Mesenchymal stem cell (in vitro differentiated cells and primary cell): ENCODE results near the gene BLTP3B.

Experiments used
- DNase-seq: peaks from one replicate; pipeline ENCODE4 v3.0.0-alpha.2; 2013
- H2AFZ ChIP-seq: one replicate; pipeline ENCODE4 v1.6.1; 2013; ENCODE audit warnings: low read depth, mild to moderate bottlenecking, control low read depth, inconsistent platforms, low read length, moderate library complexity
- H2AK5ac ChIP-seq: 2 replicates; pipeline ENCODE4 v1.6.1; 2013; ENCODE audit warnings: low read length, moderate library complexity, mild to moderate bottlenecking, inconsistent platforms; ENCODE audit not compliant: severe bottlenecking
- H2BK120ac ChIP-seq: one replicate; pipeline ENCODE4 v1.6.1; 2013; ENCODE audit warnings: low read depth, mild to moderate bottlenecking, inconsistent platforms, low read length, moderate library complexity
- H2BK12ac ChIP-seq, 2 experiments: one replicate each; pipeline ENCODE4 v1.6.1; 2013; ENCODE audit warnings: inconsistent platforms in 2 of 2, low read length in 2 of 2, mild to moderate bottlenecking in 2 of 2, moderate library complexity in 2 of 2, control low read depth in 1 of 2
- H2BK15ac ChIP-seq: one replicate; pipeline ENCODE4 v1.6.1; 2013; ENCODE audit warnings: mild to moderate bottlenecking, low read depth, inconsistent platforms; ENCODE audit not compliant: poor library complexity, severe bottlenecking
- H2BK5ac ChIP-seq: 2 replicates; pipeline ENCODE4 v1.6.1; 2013; ENCODE audit warnings: low read depth, mild to moderate bottlenecking, low read length, control low read depth, inconsistent platforms; ENCODE audit not compliant: poor library complexity, severe bottlenecking
- H3K14ac ChIP-seq, 2 experiments: one replicate each; pipeline ENCODE4 v1.6.1; 2013; ENCODE audit warnings: inconsistent platforms in 2 of 2, low read length in 2 of 2, control low read depth in 1 of 2, mild to moderate bottlenecking in 1 of 2, moderate library complexity in 1 of 2
- H3K18ac ChIP-seq, 2 experiments: one replicate each; pipeline ENCODE4 v1.6.1; 2013; ENCODE audit warnings: inconsistent platforms in 2 of 2, low read length in 2 of 2, control low read depth in 1 of 2, low read depth in 1 of 2, mild to moderate bottlenecking in 1 of 2
- H3K23ac ChIP-seq, 2 experiments: one replicate each; pipeline ENCODE4 v1.6.1; 2013; ENCODE audit warnings: inconsistent platforms in 2 of 2, low read length in 2 of 2, mild to moderate bottlenecking in 2 of 2, moderate library complexity in 2 of 2, control low read depth in 1 of 2
- H3K27ac ChIP-seq: 2 replicates; pipeline ENCODE4 v1.5.1; 2013; ENCODE audit warnings: mild to moderate bottlenecking, moderate library complexity, low read length, control low read depth, inconsistent platforms; ENCODE audit not compliant: poor library complexity, severe bottlenecking
- H3K27me3 ChIP-seq, 2 experiments: 2 replicates each; pipeline versions ENCODE4 v1.6.1 to v1.7.0; 2013; ENCODE audit warnings: low read length in 2 of 2, mild to moderate bottlenecking in 2 of 2, moderate library complexity in 2 of 2, control low read depth in 1 of 2, inconsistent platforms in 1 of 2; ENCODE audit not compliant: control insufficient read depth in 1 of 2, insufficient read depth in 1 of 2
- H3K36me3 ChIP-seq, 2 experiments: 2 replicates each; pipeline versions ENCODE4 v1.6.1 to v1.7.0; 2013; ENCODE audit warnings: low read length in 2 of 2, control low read depth in 1 of 2, inconsistent platforms in 1 of 2, low read depth in 1 of 2, mild to moderate bottlenecking in 1 of 2; ENCODE audit not compliant: insufficient read depth in 2 of 2, control insufficient read depth in 1 of 2
- H3K4ac ChIP-seq, 2 experiments: one replicate each; pipeline ENCODE4 v1.6.1; 2013; ENCODE audit warnings: inconsistent platforms in 2 of 2, low read length in 2 of 2, mild to moderate bottlenecking in 2 of 2, moderate library complexity in 2 of 2, control low read depth in 1 of 2, low read depth in 1 of 2
- H3K4me1 ChIP-seq: 2 replicates; pipeline ENCODE4 v1.6.1; 2013; ENCODE audit warnings: low read depth, low read length, control low read depth; ENCODE audit not compliant: control insufficient read depth, insufficient read depth
- H3K4me2 ChIP-seq: 2 replicates; pipeline ENCODE4 v1.6.1; 2013; ENCODE audit warnings: low read length, mild to moderate bottlenecking, inconsistent platforms; ENCODE audit not compliant: poor library complexity, severe bottlenecking
- H3K4me3 ChIP-seq, 2 experiments: 2 replicates each; pipeline versions ENCODE4 v1.5.1 to v1.7.0; 2013; ENCODE audit warnings: low read length in 2 of 2, mild to moderate bottlenecking in 2 of 2, control low read depth in 1 of 2, low read depth in 1 of 2; ENCODE audit not compliant: insufficient read depth in 1 of 2
- H3K79me1 ChIP-seq: replicated peaks from 2 replicates; pipeline ENCODE4 v1.6.1; 2013; ENCODE audit warnings: mild to moderate bottlenecking, control low read depth, low read length, inconsistent platforms; ENCODE audit not compliant: poor library complexity, severe bottlenecking
- H3K9ac ChIP-seq: 2 replicates; pipeline ENCODE4 v1.7.0; 2013; ENCODE audit warnings: mild to moderate bottlenecking, low read length, moderate library complexity
- H3K9me3 ChIP-seq: 2 replicates; pipeline ENCODE4 v1.7.0; 2013; ENCODE audit warnings: mild to moderate bottlenecking, low read length; ENCODE audit not compliant: control insufficient read depth
- H4K8ac ChIP-seq: one replicate; pipeline ENCODE4 v1.6.1; 2013; ENCODE audit warnings: inconsistent platforms, mild to moderate bottlenecking, low read length, moderate library complexity
- H4K91ac ChIP-seq: one replicate; pipeline ENCODE4 v1.6.1; 2013; ENCODE audit warnings: mild to moderate bottlenecking, low read length, inconsistent platforms
- WGBS: methylation state at CpG from one replicate; pipeline ENCODE4 v1.1.7; 2013; ENCODE audit warnings: mixed read lengths; 5-methylcytosine and 5-hydroxymethylcytosine counted together

BLTP3B gene

GRCh38 chr12:100163416-100164152 is 20.9 kb upstream of the BLTP3B start:
- H3K9ac ChIP-seq = peak overlapping the region; percentile 73
- WGBS = 6% methylated on average over 16 of the region's 16 CpGs
- H3K4me1 ChIP-seq = peaks cover 2% of the 10 kb centered on the region
- peak; percentile 57 for DNase-seq
- no peak overlapping the region for H2BK12ac ChIP-seq
- no peak overlapping the region for H2AK5ac ChIP-seq
- no peaks in the 10 kb centered on the region for H3K79me1 ChIP-seq
- no peak overlapping the region for H3K4ac ChIP-seq
- H3K27me3 ChIP-seq = no peaks in the 10 kb centered on the region
- H2AFZ ChIP-seq = peak overlapping the region; percentile 60
- H3K4me3 ChIP-seq = peak overlapping the region; percentile 28 to 61
- no peak overlapping the region for H3K23ac ChIP-seq
- peak overlapping the region in 1 of 2 experiments; percentile 44 for H3K18ac ChIP-seq
- peak overlapping the region; percentile 76 for H3K4me2 ChIP-seq
- H3K27ac ChIP-seq = no peak overlapping the region
- no peak overlapping the region for H3K14ac ChIP-seq
- H3K9me3 ChIP-seq = no peaks in the 10 kb centered on the region
- H2BK15ac ChIP-seq = no peak overlapping the region
- no peak overlapping the region for H2BK120ac ChIP-seq
- no peak overlapping the region for H4K91ac ChIP-seq
- no peak overlapping the region for H2BK5ac ChIP-seq
- no peak overlapping the region for H4K8ac ChIP-seq
- H3K36me3 ChIP-seq = no peaks in the 10 kb centered on the region

DNA sequence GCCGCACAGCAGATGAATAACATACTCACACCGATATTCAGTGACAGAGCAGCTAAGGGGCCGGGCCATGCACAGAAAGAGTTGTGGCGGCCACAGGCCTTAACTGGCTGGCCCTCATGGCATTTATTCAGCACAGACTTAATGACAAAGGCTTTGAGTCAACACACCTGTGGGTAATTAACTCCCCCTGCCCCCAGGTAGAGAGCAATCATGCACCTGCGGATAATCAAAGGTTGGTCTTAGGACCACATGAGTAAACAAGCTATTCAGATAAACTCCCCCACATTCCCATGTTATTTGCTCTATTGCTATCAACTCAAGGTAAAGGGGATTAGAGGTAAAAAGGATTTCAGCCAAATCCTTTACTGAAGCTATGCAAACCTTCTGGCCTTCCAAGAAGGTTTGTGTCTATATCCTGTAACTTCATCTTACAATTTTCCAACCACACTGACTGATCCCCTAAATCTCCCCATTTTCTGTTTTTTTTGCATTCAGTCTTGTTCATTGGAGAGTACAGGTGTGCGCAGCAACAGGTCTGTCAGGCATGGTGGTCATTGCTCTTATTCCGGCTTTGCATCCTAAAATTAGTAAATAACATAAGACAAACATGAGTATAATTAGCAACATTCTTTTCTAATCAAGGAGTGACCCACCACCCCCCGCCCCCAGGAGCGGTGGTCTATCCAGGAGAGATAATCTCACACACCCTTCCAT is 16.9 kb upstream of the BLTP3B start:
- peaks cover 8% of the 10 kb centered on the region for H3K4me1 ChIP-seq
- H3K4me2 ChIP-seq = no peak overlapping the region
- H2BK15ac ChIP-seq = no peak overlapping the region
- no peak overlapping the region for H3K27ac ChIP-seq
- no peak overlapping the region for H3K4me3 ChIP-seq
- no peaks in the 10 kb centered on the region for H3K27me3 ChIP-seq
- H3K9me3 ChIP-seq = no peaks in the 10 kb centered on the region
- no peak overlapping the region for H2BK120ac ChIP-seq
- no peak overlapping the region for H2AK5ac ChIP-seq
- H3K4ac ChIP-seq = no peak overlapping the region
- no peak for DNase-seq
- WGBS = 94% methylated on average over 6 of the region's 9 CpGs
- no peak overlapping the region for H3K14ac ChIP-seq
- no peaks in the 10 kb centered on the region for H3K36me3 ChIP-seq
- H2BK5ac ChIP-seq = no peak overlapping the region
- H2BK12ac ChIP-seq = no peak overlapping the region
- no peak overlapping the region for H3K23ac ChIP-seq
- no peak overlapping the region for H4K91ac ChIP-seq
- no peaks in the 10 kb centered on the region for H3K79me1 ChIP-seq
- no peak overlapping the region for H3K9ac ChIP-seq
- H2AFZ ChIP-seq = no peak overlapping the region
- no peak overlapping the region for H4K8ac ChIP-seq
- no peak overlapping the region for H3K18ac ChIP-seq

DNA sequence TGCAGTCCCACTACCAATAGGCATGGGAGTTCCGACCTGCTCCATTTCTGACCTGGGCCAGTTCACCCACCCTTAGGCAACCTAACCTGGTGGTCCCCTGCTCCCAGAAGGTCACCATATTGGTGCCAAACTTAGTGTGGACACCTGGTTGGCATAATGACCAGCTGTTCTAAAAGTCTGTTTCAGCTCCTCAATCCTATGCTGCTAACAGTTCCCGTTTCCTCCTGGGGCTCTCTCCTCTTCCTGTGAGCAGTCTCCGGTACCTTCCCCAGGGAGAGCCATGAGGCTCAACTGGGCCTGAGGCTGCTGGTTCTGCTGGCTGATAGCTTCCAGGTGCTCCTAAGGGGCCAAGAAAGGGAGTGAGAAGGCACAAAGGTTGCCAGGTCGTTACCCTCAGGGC is 15.9 kb upstream of the BLTP3B start:
- H2AFZ ChIP-seq = no peak overlapping the region
- no peaks in the 10 kb centered on the region for H3K9me3 ChIP-seq
- no peak overlapping the region for H3K9ac ChIP-seq
- H3K4ac ChIP-seq = no peak overlapping the region
- no peak overlapping the region for H2BK120ac ChIP-seq
- no peak overlapping the region for H2AK5ac ChIP-seq
- no peak overlapping the region for H4K91ac ChIP-seq
- no peak overlapping the region for H4K8ac ChIP-seq
- no peak overlapping the region for H3K4me2 ChIP-seq
- H3K4me3 ChIP-seq = no peak overlapping the region
- no peak overlapping the region for H2BK12ac ChIP-seq
- H3K4me1 ChIP-seq = peaks cover 7% of the 10 kb centered on the region
- WGBS = 85% methylated on average over 4 of the region's 4 CpGs
- no peak overlapping the region for H2BK5ac ChIP-seq
- no peaks in the 10 kb centered on the region for H3K27me3 ChIP-seq
- no peak overlapping the region for H3K18ac ChIP-seq
- no peak overlapping the region for H3K14ac ChIP-seq
- H3K23ac ChIP-seq = no peak overlapping the region
- H3K79me1 ChIP-seq = no peaks in the 10 kb centered on the region
- no peaks in the 10 kb centered on the region for H3K36me3 ChIP-seq
- H3K27ac ChIP-seq = no peak overlapping the region
- no peak overlapping the region for H2BK15ac ChIP-seq
- DNase-seq = no peak

- H3K4ac ChIP-seq = no peak overlapping the region
- no peak overlapping the region for H3K4me3 ChIP-seq
- no peak overlapping the region for H2BK120ac ChIP-seq
- WGBS = 88% methylated on average over 8 of the region's 8 CpGs
- H3K27me3 ChIP-seq = no peaks in the 10 kb centered on the region
- H3K36me3 ChIP-seq = no peaks in the 10 kb centered on the region
- no peaks in the 10 kb centered on the region for H3K79me1 ChIP-seq
- H2AFZ ChIP-seq = no peak overlapping the region
- no peak overlapping the region for H2BK12ac ChIP-seq
- no peaks in the 10 kb centered on the region for H3K9me3 ChIP-seq
- no peak overlapping the region for H3K9ac ChIP-seq
- H2AK5ac ChIP-seq = no peak overlapping the region
- no peak for DNase-seq
- H3K23ac ChIP-seq = no peak overlapping the region
- H2BK15ac ChIP-seq = no peak overlapping the region
- no peak overlapping the region for H2BK5ac ChIP-seq
- H3K4me1 ChIP-seq = peaks cover 7% of the 10 kb centered on the region
- H3K14ac ChIP-seq = no peak overlapping the region
- no peak overlapping the region for H4K8ac ChIP-seq
- no peak overlapping the region for H3K27ac ChIP-seq
- no peak overlapping the region for H4K91ac ChIP-seq
- H3K4me2 ChIP-seq = no peak overlapping the region
- no peak overlapping the region for H3K18ac ChIP-seq
Observed at GRCh38 chr12:100157427-100157821, 14.8 kb upstream of the BLTP3B start.
